A204.1 (cell line): ENCODE results near the gene ST6GALNAC3.
"Not testable (repeated sequence)": the region's sequence is repeated elsewhere in the genome, so short reads cannot be mapped to it uniquely, and the experiment has no call there.

Source experiments
- FAIRE-seq: peaks from 2 replicates; lab custom pipeline; 2012; peaks lifted over from hg19 to GRCh38; lab: Jason Lieb, UNC

Gene ST6GALNAC3

DNA sequence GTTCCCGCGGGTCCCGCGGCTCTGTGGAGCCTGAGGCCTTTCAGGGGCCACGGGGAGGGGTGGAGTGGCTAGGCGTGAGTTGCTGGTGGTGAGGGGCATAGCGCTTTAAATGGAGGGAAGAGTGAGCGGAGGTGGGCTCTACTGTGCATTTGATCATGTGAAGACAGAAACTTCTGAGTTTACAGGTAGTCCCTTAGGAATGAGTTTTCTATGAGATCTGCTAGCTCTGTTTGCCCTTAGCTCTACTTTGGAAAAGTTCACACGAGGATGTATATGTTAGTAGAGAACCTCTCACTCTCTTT is 593 bp downstream of the ST6GALNAC3 start:
- no peak for FAIRE-seq

DNA sequence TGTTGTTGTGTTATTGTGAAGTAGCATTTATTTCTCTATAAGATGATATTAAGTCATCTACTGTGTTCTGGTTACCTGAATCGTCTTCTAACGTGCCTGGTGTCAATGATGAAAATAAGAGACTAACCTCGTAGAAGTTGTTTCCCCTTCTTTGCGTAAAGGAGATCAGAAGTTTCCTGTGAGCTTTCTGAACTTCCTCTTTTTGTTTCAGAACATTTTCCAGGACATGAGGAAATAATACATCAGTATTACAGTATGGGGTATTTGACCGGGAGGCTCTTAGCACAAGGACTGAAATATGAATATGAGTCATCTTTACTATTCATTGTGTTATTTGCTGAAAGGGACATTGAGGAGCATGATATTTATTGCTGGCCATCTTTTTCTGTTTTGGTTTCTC is 1.3 kb downstream of the ST6GALNAC3 start:
- no peak for FAIRE-seq

GRCh38 chr1:76079475-76080227 is 5.1 kb downstream of the ST6GALNAC3 start:
- FAIRE-seq = no peak

GRCh38 chr1:76080552-76081079 is 6.1 kb downstream of the ST6GALNAC3 start:
- FAIRE-seq = no peak

- no peak for FAIRE-seq
These were observed 7.5 kb downstream of the ST6GALNAC3 start for GRCh38 chr1:76082062-76082461.

GRCh38 chr1:76083189-76083588 is 8.6 kb downstream of the ST6GALNAC3 start:
- FAIRE-seq = no peak

- FAIRE-seq = no peak
These were observed 9.6 kb downstream of the ST6GALNAC3 start for GRCh38 chr1:76084029-76084627.

DNA sequence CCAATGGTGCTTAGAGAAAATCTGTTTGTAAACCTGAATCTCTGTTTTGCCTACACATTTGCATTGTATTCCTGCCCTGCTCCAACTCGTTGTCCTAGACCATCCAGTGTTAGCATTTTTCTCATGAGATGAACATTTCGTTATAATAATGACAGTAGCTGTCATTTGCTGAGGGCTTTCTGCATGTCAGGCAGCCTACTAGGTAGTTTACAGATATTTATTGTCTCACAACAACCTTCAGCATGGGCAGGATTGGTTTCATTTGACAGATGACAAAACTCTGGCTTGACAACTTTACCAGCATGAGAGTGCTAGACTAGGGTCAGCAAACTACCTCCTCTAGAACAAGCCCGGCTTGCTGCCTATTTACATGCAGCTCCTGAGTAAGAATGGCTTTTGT is 10.1 kb downstream of the ST6GALNAC3 start:
- no peak for FAIRE-seq

DNA sequence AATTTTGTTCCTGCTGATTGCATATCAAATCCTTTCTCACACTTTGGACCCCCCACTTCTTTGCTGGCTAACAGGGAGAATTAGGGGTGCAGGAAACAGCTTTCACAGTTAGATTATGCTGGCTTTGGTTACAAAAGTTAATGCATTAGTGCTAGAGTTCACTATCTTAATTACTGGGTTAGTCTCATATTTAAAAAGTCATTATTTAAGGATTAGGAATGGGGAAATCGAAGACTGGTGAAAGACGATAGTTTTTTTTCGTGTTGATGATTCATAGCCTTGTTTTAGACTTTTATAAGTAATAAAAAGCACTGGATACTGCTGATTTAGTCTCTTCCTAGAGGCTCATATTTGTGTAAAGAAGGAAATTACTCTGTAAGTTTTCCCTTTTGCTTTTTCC is 11.6 kb downstream of the ST6GALNAC3 start:
- FAIRE-seq = no peak

GRCh38 chr1:76086597-76086996 is 12.1 kb downstream of the ST6GALNAC3 start:
- no peak for FAIRE-seq

GRCh38 chr1:76090283-76091203 is 16.0 kb downstream of the ST6GALNAC3 start:
- no peak for FAIRE-seq

GRCh38 chr1:76092812-76093211 is 18.3 kb downstream of the ST6GALNAC3 start:
- FAIRE-seq = no peak

GRCh38 chr1:76093522-76094312 is 19.2 kb downstream of the ST6GALNAC3 start:
- no peak for FAIRE-seq

DNA sequence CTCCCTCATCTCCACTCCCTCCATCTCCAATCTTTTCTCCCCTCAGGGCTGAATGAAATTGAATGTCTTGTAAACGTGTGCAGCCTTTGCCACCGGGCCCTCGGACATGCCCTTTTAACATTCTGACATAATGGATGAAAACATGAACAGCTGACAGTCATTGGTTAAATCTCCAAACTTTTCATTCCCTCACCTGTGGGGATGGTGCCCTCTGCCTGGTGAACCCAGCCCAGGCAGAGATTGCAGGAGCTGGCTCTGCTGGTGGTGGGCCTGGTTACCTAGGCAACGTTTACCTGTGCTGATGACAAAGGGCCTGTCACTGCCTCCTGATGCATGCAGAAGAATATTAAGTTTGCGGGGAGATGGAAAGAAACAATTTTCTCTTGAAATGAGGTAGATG is 21.3 kb downstream of the ST6GALNAC3 start:
- FAIRE-seq = no peak

GRCh38 chr1:76097064-76097463 is 22.5 kb downstream of the ST6GALNAC3 start:
- FAIRE-seq = not testable (repeated sequence)

DNA sequence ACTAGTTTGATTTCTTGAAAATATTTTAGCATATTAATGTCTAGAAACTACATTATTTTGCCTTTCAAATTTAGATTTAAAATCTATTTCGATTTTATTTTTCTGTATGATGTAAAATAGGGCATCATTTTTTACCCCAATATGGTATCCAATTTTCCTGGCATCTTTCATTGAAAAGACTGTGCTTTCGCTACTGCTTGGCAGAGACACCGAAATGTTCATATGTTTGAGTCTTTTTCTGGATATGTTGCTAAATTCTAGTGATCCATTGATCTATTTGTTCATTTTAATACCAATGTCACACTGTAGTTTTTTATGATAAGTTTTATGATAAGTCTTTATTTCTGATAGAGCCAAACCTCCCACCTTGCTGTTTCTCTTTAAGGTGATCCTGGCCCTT is 24.3 kb downstream of the ST6GALNAC3 start:
- no peak for FAIRE-seq

DNA sequence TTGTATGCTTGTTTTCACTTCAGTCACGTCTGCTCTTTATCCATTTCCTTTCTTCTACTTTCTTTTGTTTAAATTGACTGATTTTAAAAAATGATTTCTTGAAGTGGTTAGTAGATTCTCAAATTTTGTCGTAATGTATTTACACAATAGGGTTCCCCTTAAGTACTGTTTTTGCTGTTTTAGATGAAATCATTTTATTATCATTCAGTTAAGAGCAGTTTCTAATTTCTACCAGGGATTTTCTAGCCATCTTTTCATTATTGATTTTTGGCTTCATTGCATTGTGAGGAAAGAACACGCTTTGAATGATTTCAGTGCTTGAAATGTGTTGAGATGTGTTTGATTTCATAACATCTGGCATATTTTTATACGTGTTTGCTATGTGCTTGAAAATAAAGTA is 27.0 kb downstream of the ST6GALNAC3 start:
- FAIRE-seq = no peak

DNA sequence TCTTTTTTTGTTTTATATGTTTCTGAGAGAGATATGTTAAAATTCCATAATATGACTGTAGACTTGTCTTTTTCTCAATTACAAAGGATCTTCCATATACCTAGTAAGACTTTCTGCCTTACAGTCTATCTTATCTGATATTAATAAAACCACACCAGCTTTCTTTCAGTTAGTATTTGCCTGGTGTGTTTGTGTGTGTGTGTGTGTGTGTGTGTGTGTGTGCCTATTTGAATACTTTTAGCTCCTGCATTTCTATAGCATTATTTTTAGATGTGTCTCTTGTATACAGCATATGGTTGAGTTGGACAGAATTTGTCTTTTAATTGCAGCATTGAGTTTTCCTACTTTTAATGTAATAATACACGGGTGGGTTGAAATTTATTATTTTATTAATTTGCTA is 27.5 kb downstream of the ST6GALNAC3 start:
- FAIRE-seq = no peak

DNA sequence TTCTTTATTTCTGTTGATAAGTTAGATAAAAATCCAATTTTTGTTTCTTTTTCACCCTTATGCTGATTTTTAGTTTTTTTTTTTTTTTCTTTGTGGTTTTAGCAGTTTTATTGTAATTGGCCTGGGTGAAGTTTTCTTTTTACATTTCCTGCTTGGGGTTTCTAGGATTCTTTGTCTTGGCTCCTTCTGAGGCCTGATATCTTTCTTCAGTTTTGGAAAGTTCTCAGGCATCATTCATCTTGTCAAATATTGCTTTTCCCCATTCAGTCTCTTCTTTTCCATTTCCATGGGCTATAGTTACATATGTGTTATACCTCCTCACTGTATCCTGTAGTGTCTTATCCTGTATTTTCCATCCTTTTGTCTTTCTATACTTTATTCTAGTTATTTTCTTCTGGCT is 28.5 kb downstream of the ST6GALNAC3 start:
- no peak for FAIRE-seq

GRCh38 chr1:76105372-76105771 is 30.8 kb downstream of the ST6GALNAC3 start:
- FAIRE-seq = no peak

DNA sequence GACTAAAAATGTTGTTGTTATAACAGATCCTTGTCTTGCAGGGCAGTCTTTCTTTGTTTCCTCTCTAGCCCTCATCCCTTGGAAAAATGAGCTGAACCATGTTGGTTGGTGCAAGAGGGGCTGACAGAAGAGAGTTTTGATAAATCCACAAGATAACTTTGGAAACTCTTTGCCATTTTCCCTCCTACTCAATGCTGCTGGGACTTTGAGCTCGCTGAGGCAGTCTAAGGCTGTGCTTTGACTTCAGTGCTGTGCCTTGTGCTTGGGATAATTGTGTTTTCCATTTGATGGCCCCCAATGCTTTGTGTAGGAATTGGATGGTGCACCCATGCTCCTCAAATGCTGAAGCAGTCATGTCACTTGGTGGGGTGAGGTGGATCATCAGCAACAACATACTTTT is 31.7 kb downstream of the ST6GALNAC3 start:
- no peak for FAIRE-seq

- FAIRE-seq = no peak
These were observed 32.2 kb downstream of the ST6GALNAC3 start for GRCh38 chr1:76106719-76107235.
